ENCODE results near the gene DUSP28. TPM values are rescaled to one million over a fixed set of nuclear protein-coding genes. Genes with fewer than 3 reads are reported as not detected.

DUSP28 gene
- total and polyA plus RNA-seq, 2 of the 13 experiments (the other 11 are each of a cell fraction or from before 2014, with no cell fraction given), result 5.2 to 8.6 TPM

- TF ChIP-seq HMGXB3 (CRISPR knock-in tag; IDR thresholded peaks at IDR 0.05; ENCODE audit: borderline replicate concordance) (no peak), ZNF10 (CRISPR knock-in tag; IDR thresholded peaks at IDR 0.05; ENCODE audit: borderline replicate concordance, low read depth) (no peak), EZH2 (conservative IDR thresholded peaks at IDR 0.05; ENCODE audit: low read depth, low read length) (no peak), BRD4 (CRISPR knock-in tag; IDR thresholded peaks at IDR 0.05) (peak; percentile 29; the same call in 1 of the 2 replicates), FOXP4 (CRISPR knock-in tag; IDR thresholded peaks at IDR 0.05) (no peak), ARID5B (CRISPR knock-in tag; IDR thresholded peaks at IDR 0.05) (no peak), ZNF263 (CRISPR knock-in tag; IDR thresholded peaks at IDR 0.05) (0 out of 2 replicates have a peak, but pooled peaks have one; percentile 14), ZSCAN30 (CRISPR knock-in tag; IDR thresholded peaks at IDR 0.05) (no peak), MED8 (CRISPR knock-in tag; IDR thresholded peaks at IDR 0.05; ENCODE audit: insufficient replicate concordance) (no peak), KMT2B (CRISPR knock-in tag; IDR thresholded peaks at IDR 0.05) (no peak), ZNF260 (CRISPR knock-in tag; IDR thresholded peaks at IDR 0.05; ENCODE audit: borderline replicate concordance, low read depth) (no peak), ZNF251 (CRISPR knock-in tag; IDR thresholded peaks at IDR 0.05) (no peak), ZBTB1 (CRISPR knock-in tag; IDR thresholded peaks at IDR 0.05; ENCODE audit: borderline replicate concordance) (no peak), ZNF264 (CRISPR knock-in tag; IDR thresholded peaks at IDR 0.05) (no peak), JUN (CRISPR knock-in tag; IDR thresholded peaks at IDR 0.05) (peak; percentile 52; the same call in 1 of the 2 replicates), BCLAF1 (IDR thresholded peaks at IDR 0.05) (no peak)
These were observed 37.4 kb downstream of the DUSP28 start (continued) for GRCh38 chr2:240597419-240598181.
